Heart left ventricle (tissue), 13 donors: Measurements from ENCODE around the gene HDAC4.

Experiments used
- POLR2A ChIP-seq, 2 donors: fragments of 450-650 bp; IDR thresholded peaks; one replicate each; pipeline ENCODE4 v1.6.1; 2017; ENCODE audit warnings: antibody characterized with exemption in 2 of 2, mild to moderate bottlenecking in 2 of 2, moderate library complexity in 2 of 2
- TF ChIP-seq, protein P1 (sequence below), 12 donors: fragments of 200-600 bp; sonication (generic) in 4 of 12; IDR thresholded peaks; one replicate each; pipeline versions ENCODE4 v1.5.0 to v1.8.0; 2018 to 2022; ENCODE audit warnings: antibody characterized with exemption in 12 of 12, mild to moderate bottlenecking in 5 of 12
- donor health status: ischemic (EF 13 %, LVEDD 7.1; RV severe dilation, severe dysfunction).
- donor health status: DM: no; HTN: yes; CAD: no.
- donor health status: DM: no; HTN: no; CAD: no.
- donor health status: ischemic (EF 25% LVEDD 6.9; RV normal size, moderate dysfunction).
- donor health status: ischemic (EF 25% LVEDD 5.7; RV mildly dilated, moderate dysfunction).
- donor health status: ischemic (EF 35%, LVEDD 5.7; RV mildly dilated, moderate dysfunction).
- donor health status: nonischemic (EF 11% LVEDD 7.7; RV severe dilation, severe dysfunction).
- donor health status: DM: yes; HTN: yes; CAD: no.
- donor health status: PGD.
- donor health status: ischemic (EF 29% LVEDD 5.4; RV normal size, mild dysfunction).
- donor health status: nonischemic (EF 23%, LVEDD 6.1; RV moderate dilation, normal function).

DNA sequence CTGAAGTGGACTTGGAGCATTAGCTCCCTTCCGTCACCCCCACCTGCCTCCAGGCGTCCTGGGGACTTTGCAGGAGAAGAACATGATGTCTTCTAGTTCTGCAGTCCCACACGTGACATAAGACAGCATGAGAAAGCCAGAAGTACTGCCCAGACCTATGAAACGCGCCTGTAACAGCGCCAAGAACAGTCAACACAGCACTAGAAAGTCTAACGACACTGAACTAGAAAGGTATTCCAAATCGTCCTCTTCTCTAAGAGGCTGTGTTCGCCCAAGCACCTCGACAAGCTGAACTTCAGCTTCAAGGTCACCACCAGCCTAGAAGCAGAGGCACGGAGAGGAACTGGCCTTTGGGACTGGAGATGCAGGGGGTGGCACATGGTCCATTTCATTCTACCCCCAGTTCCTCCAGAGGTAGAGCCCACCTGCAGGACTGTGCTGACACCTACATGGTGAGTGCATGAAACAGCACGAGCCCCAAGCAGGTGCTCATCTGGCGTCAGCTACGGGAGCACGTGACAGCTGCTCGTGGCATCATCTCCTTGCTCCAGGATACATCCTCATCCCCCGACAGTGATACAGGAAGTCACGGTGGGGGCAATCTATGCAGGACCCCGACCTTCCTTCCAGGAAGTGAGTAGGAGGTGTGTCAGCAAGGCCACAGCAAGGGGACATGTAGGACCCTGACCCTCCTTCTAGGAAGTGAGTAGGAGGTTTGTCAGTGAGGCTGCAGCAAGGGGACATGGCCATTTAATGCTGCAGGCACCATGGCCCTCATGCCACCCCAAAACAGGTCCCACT lies 3.7 kb downstream of the HDAC4 start:
- TF ChIP-seq POLR2A (IDR thresholded peaks at IDR 0.05), result no peak
- TF ChIP-seq, protein P1, sequence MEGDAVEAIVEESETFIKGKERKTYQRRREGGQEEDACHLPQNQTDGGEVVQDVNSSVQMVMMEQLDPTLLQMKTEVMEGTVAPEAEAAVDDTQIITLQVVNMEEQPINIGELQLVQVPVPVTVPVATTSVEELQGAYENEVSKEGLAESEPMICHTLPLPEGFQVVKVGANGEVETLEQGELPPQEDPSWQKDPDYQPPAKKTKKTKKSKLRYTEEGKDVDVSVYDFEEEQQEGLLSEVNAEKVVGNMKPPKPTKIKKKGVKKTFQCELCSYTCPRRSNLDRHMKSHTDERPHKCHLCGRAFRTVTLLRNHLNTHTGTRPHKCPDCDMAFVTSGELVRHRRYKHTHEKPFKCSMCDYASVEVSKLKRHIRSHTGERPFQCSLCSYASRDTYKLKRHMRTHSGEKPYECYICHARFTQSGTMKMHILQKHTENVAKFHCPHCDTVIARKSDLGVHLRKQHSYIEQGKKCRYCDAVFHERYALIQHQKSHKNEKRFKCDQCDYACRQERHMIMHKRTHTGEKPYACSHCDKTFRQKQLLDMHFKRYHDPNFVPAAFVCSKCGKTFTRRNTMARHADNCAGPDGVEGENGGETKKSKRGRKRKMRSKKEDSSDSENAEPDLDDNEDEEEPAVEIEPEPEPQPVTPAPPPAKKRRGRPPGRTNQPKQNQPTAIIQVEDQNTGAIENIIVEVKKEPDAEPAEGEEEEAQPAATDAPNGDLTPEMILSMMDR (IDR thresholded peaks at IDR 0.05), result peak in 6 of 12 donors; percentile 6 to 32 (median 10)
